HepG2 (cell line): ENCODE data around the gene SELL. TPM values are rescaled to one million over a fixed set of nuclear protein-coding genes. Genes with fewer than 3 reads are reported as not detected.

ENCODE experiments used
- ATAC-seq: fragments of 200-7000 bp; cut with Tn5 transposase; 3 replicates; pipeline ENCODE4 v1.9.1; 2020; ENCODE audit warnings: mild to moderate bottlenecking, moderate library complexity
- BruUV-seq: library from RNA; stranded (reverse); fragments of 400-500 nt; replicated peaks from 2 replicates; lab custom pipeline; 2021; lab: Mats Ljungman, UMichigan
- CTCF ChIA-PET: fragments of 300-600 bp; formaldehyde crosslinking; extraction: SDS; loops from one replicate; lab custom pipeline; 2021; ENCODE audit warnings: low total read pairs, inconsistent platforms, low intra/inter-chr PET ratio; lab: Yijun Ruan, JAX
- POLR2A ChIA-PET: fragments of 350-600 bp; sonication (Branson Sonifier 250); formaldehyde crosslinking; loops from one replicate; lab custom pipeline; 2020; ENCODE audit warnings: antibody characterized with exemption, inconsistent platforms; lab: Yijun Ruan, JAX
- DNase-seq: peaks from one replicate; pipeline ENCODE4 v3.0.0-alpha.2; 2015; ENCODE audit warnings: low spot score
- FAIRE-seq: peaks from 3 replicates; lab custom pipeline; 2011; peaks lifted over from hg19 to GRCh38; lab: Jason Lieb, UNC
- H2AFZ ChIP-seq: one replicate; pipeline ENCODE4 v1.6.1; 2011; ENCODE audit warnings: low read length, inconsistent platforms
- H3K27ac ChIP-seq: fragments of 300-600 bp; 3 replicates; pipeline ENCODE4 v1.8.0; 2011; ENCODE audit warnings: mixed run types, mild to moderate bottlenecking, mixed read lengths, low read length, inconsistent platforms; ENCODE audit not compliant: insufficient read depth; ENCODE audit errors: extremely low read length
- H3K27me3 ChIP-seq, 2 experiments: fragments of 200-600 bp in 1 of 2; 2 replicates in 1 of 2; 3 replicates in 1 of 2; pipeline versions ENCODE4 v1.6.0 to v1.8.0; 2011; ENCODE audit warnings: low read length in 2 of 2, mild to moderate bottlenecking in 2 of 2, moderate library complexity in 2 of 2, inconsistent platforms in 1 of 2; ENCODE audit not compliant: insufficient read depth in 2 of 2, control insufficient read depth in 1 of 2
- H3K36me3 ChIP-seq, 2 experiments: fragments of 200-600 bp in 1 of 2; replicated peaks in 1 of 2; 2 replicates in 1 of 2; 3 replicates in 1 of 2; pipeline versions ENCODE4 v1.5.1 to v1.8.0; 2011; ENCODE audit warnings: low read length in 2 of 2, inconsistent platforms in 1 of 2; ENCODE audit not compliant: insufficient read depth in 2 of 2, control insufficient read depth in 1 of 2
- H3K4me1 ChIP-seq: 2 replicates; pipeline ENCODE4 v1.5.1; 2012; ENCODE audit warnings: low read length, inconsistent platforms; ENCODE audit not compliant: insufficient read depth
- H3K4me2 ChIP-seq: 2 replicates; pipeline ENCODE4 v1.6.0; 2011; ENCODE audit warnings: low read depth, low read length, inconsistent platforms
- H3K4me3 ChIP-seq, 3 experiments: fragments of 200-600 bp in 1 of 3; sonication (generic), shearing (Covaris generic) in 1 of 3; replicated peaks in 1 of 3; 2 replicates each; pipeline ENCODE4 v1.5.1; 2011 to 2016; ENCODE audit warnings: low read length in 3 of 3, inconsistent platforms in 2 of 3, low read depth in 2 of 3, mild to moderate bottlenecking in 2 of 3, control low read depth in 1 of 3, mixed read lengths in 1 of 3; ENCODE audit not compliant: insufficient read depth in 1 of 3
- H3K79me2 ChIP-seq: one replicate; pipeline ENCODE4 v1.6.1; 2011; ENCODE audit warnings: low read length, inconsistent platforms; ENCODE audit not compliant: insufficient read depth
- H3K9ac ChIP-seq: 2 replicates; pipeline ENCODE4 v1.6.0; 2011; ENCODE audit warnings: mild to moderate bottlenecking, low read depth, low read length, inconsistent platforms; ENCODE audit not compliant: insufficient read depth
- H3K9me3 ChIP-seq: 2 replicates; pipeline ENCODE4 v1.5.1; 2012; ENCODE audit warnings: mild to moderate bottlenecking, low read length
- H4K20me1 ChIP-seq: 2 replicates; pipeline ENCODE4 v1.6.0; 2011; ENCODE audit warnings: inconsistent platforms, mild to moderate bottlenecking, low read length, moderate library complexity; ENCODE audit not compliant: insufficient read depth
- GLI4 ChIP-seq: sonication (generic); formaldehyde crosslinking; IDR thresholded peaks from 2 replicates; pipeline ENCODE4 v1.5.1; 2020; ENCODE audit warnings: missing genetic modification reagents, mild to moderate bottlenecking, moderate library complexity, borderline replicate concordance
- KDM5A ChIP-seq: fragments of 200-600 bp; sonication (generic); IDR thresholded peaks from 2 replicates; pipeline ENCODE4 v1.7.0; 2018; ENCODE audit warnings: antibody characterized with exemption, mild to moderate bottlenecking, low read length, borderline replicate concordance
- MAF1 ChIP-seq: sonication (generic); formaldehyde crosslinking; IDR thresholded peaks from 2 replicates; pipeline ENCODE4 v1.5.0; 2020; ENCODE audit warnings: missing genetic modification reagents, borderline replicate concordance
- MTF1 ChIP-seq: sonication (generic); formaldehyde crosslinking; IDR thresholded peaks from 2 replicates; pipeline ENCODE4 v1.5.0; 2020; ENCODE audit warnings: missing genetic modification reagents
- NR2C2 ChIP-seq: sonication (generic); formaldehyde crosslinking; IDR thresholded peaks from 2 replicates; pipeline ENCODE4 v1.4.0; 2020; ENCODE audit warnings: missing genetic modification reagents, mild to moderate bottlenecking, moderate library complexity, borderline replicate concordance
- NR2F6 ChIP-seq, 2 experiments: IDR thresholded peaks; 2 replicates each; pipeline ENCODE4 v1.6.1; 2016; ENCODE audit warnings: antibody characterized with exemption in 1 of 2, mild to moderate bottlenecking in 1 of 2
- PHF5A ChIP-seq: IDR thresholded peaks from one replicate; pipeline ENCODE4 v1.6.1; 2018; ENCODE audit warnings: low read depth, missing genetic modification reagents; ENCODE audit not compliant: unreplicated experiment
- ZFP90 ChIP-seq: sonication (generic); formaldehyde crosslinking; IDR thresholded peaks from 2 replicates; pipeline ENCODE4 v1.8.0; 2022; ENCODE audit warnings: missing genetic modification reagents, mild to moderate bottlenecking, inconsistent platforms, borderline replicate concordance
- ZFY ChIP-seq: sonication (generic); formaldehyde crosslinking; IDR thresholded peaks from 2 replicates; pipeline ENCODE4 v1.4.0; 2020; ENCODE audit warnings: missing genetic modification reagents
- ZIK1 ChIP-seq: sonication (generic); formaldehyde crosslinking; IDR thresholded peaks from 2 replicates; pipeline ENCODE4 v1.5.0; 2020; ENCODE audit warnings: mild to moderate bottlenecking, low read depth, missing genetic modification reagents, borderline replicate concordance
- ZSCAN29 ChIP-seq: sonication (generic); formaldehyde crosslinking; conservative IDR thresholded peaks from 2 replicates; pipeline ENCODE4 v1.4.0; 2020; ENCODE audit warnings: mild to moderate bottlenecking, missing genetic modification reagents
- ZZZ3 ChIP-seq: sonication (generic); formaldehyde crosslinking; IDR thresholded peaks from 2 replicates; pipeline ENCODE4 v1.4.0; 2020; ENCODE audit warnings: missing genetic modification reagents, mild to moderate bottlenecking, borderline replicate concordance
- WGBS: methylation state at CpG from one replicate; pipeline ENCODE4 v1.1.6; 2017; ENCODE audit warnings: low lambda C conversion rate; 5-methylcytosine and 5-hydroxymethylcytosine counted together
- in situ Hi-C: cut with HindIII; loops from 2 replicates; pipeline ENCODE4 v1.10.0; 2017; ENCODE audit warnings: low pct_unique_long_range_greater_than_20kb; ENCODE audit not compliant: extremely low pct_ligation_motif_present
- intact Hi-C: fragments of 100-400 bp; cut with micrococcal nuclease; formaldehyde crosslinking; loops from one replicate; pipeline ENCODE4 v1.10.0; 2022; ENCODE audit not compliant: unreplicated experiment
- polyA plus RNA-seq, 8 experiments: library from polyadenylated mRNA; depleted of rRNA in 3 of 8; stranded (reverse) in 7 of 8; unstranded in 1 of 8; fragments of >200 nt; fragmentation: Illumina TruSeq in 4 of 8; extraction: Trizol in 4 of 8; gene quantifications; 2 replicates each; pipeline versions ENCODE4 v1.2.1 to v1.2.3, GENCODE V29; 2011 to 2016; ENCODE audit warnings: low read depth in 4 of 8, missing spikeins in 1 of 8, mixed read lengths in 1 of 8; ENCODE audit not compliant: insufficient read depth in 1 of 8
- total RNA-seq, 5 experiments: library from RNA; depleted of rRNA; stranded (reverse); fragments of >200 nt; fragmentation: Illumina TruSeq; extraction: Trizol; gene quantifications; 2 replicates each; pipeline ENCODE4 v1.2.3, GENCODE V29; 2016; ENCODE audit warnings: low read depth in 1 of 5
- TF ChIP-seq, protein P1 (sequence below): sonication (generic); formaldehyde crosslinking; IDR thresholded peaks from 2 replicates; pipeline ENCODE4 v1.5.0; 2020; ENCODE audit warnings: mild to moderate bottlenecking, missing genetic modification reagents
- TF ChIP-seq, protein P2 (sequence below): sonication (generic); formaldehyde crosslinking; IDR thresholded peaks from 2 replicates; pipeline ENCODE4 v1.8.0; 2022; ENCODE audit warnings: mild to moderate bottlenecking, missing genetic modification reagents; ENCODE audit not compliant: insufficient replicate concordance
- TF ChIP-seq, protein P3 (sequence below): sonication (generic); formaldehyde crosslinking; IDR thresholded peaks from 2 replicates; pipeline ENCODE4 v1.5.0; 2020; ENCODE audit warnings: mild to moderate bottlenecking, missing genetic modification reagents
- TF ChIP-seq, protein P4 (sequence below): sonication (generic); formaldehyde crosslinking; IDR thresholded peaks from 2 replicates; pipeline ENCODE4 v1.4.0; 2020; ENCODE audit warnings: missing genetic modification reagents; ENCODE audit errors: not compliant biosample characterization

SELL gene
- total and polyA plus RNA-seq, 2 of the 13 experiments (the other 11 are each of a cell fraction or from before 2014, with no cell fraction given): 0.13 to 0.18 TPM

DNA sequence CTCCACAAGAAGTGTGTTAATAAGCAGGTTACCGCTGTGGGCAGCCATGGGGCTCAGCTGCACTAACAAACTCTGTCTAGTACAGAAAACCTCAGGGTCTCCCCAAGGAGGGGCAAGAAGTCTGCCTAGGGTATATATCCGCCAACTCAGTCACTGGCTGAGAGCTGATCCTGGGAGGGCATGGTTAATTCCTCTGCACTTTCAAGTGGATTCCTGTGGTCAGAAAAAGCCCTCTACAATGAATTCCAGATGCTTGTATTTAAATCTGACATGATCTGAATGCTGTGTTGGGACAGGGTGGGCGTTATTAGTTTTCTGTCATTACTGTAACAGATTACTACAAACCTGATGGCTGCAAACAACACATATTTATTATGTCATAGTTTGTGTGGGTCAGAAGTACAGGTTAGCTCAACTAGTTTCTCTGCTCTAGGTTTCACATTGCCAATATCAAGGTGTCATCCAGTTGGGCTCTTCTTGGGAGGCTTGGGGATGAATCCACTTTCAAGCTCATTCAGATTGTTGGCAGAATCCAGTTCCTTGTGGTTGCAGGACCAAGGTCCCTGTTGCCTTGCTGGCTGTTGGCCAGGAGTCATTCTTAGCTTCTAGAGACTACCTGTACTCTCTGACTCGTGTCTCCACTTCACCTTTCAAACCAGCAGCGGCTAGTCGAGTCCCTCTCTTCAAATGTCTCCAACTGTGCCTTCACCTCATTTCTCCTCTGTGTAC is 30.4 kb upstream of the SELL start:
- ChIA-PET CTCF (no interaction called here), POLR2A (no interaction called here)
- Histone ChIP-seq H3K79me2 (no peaks in the 10 kb centered on the region), H3K4me1 (peaks cover 27% of the 10 kb centered on the region), H3K27ac (no peak overlapping the region), H4K20me1 (no peaks in the 10 kb centered on the region), H3K36me3 (no peaks in the 10 kb centered on the region), H3K9me3 (no peaks in the 10 kb centered on the region), H3K4me2 (no peak overlapping the region), H3K27me3 (peaks cover under 1 to 2% of the 10 kb centered on the region in 2 experiments; a peak in 1 of 5 replicates), H3K9ac (no peak overlapping the region), H2AFZ (no peak overlapping the region), H3K4me3 (no peak overlapping the region)
- no peak for DNase-seq
- in situ Hi-C loops (no loop called here), intact Hi-C loops (no loop called here)
- BruUV-seq: no TSS peak
- WGBS: 81% methylated on average over 5 of the region's 6 CpGs
- TF ChIP-seq, protein P1, sequence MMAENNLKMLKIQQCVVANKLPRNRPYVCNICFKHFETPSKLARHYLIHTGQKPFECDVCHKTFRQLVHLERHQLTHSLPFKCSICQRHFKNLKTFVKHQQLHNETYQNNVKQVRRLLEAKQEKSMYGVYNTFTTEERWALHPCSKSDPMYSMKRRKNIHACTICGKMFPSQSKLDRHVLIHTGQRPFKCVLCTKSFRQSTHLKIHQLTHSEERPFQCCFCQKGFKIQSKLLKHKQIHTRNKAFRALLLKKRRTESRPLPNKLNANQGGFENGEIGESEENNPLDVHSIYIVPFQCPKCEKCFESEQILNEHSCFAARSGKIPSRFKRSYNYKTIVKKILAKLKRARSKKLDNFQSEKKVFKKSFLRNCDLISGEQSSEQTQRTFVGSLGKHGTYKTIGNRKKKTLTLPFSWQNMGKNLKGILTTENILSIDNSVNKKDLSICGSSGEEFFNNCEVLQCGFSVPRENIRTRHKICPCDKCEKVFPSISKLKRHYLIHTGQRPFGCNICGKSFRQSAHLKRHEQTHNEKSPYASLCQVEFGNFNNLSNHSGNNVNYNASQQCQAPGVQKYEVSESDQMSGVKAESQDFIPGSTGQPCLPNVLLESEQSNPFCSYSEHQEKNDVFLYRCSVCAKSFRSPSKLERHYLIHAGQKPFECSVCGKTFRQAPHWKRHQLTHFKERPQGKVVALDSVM (CRISPR knock-in tag): no peak
- TF ChIP-seq MAF1 (CRISPR knock-in tag): no peak
- no peak for TF ChIP-seq ZFY (CRISPR knock-in tag)
- TF ChIP-seq, protein P2, sequence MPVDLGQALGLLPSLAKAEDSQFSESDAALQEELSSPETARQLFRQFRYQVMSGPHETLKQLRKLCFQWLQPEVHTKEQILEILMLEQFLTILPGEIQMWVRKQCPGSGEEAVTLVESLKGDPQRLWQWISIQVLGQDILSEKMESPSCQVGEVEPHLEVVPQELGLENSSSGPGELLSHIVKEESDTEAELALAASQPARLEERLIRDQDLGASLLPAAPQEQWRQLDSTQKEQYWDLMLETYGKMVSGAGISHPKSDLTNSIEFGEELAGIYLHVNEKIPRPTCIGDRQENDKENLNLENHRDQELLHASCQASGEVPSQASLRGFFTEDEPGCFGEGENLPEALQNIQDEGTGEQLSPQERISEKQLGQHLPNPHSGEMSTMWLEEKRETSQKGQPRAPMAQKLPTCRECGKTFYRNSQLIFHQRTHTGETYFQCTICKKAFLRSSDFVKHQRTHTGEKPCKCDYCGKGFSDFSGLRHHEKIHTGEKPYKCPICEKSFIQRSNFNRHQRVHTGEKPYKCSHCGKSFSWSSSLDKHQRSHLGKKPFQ: no peak
- TF ChIP-seq ZZZ3: no peak
- no peak for TF ChIP-seq NR2C2
- no peak for TF ChIP-seq NR2F6 (IDR thresholded peaks at IDR 0.05)
- no peak for TF ChIP-seq NR2F6 (CRISPR knock-in tag; IDR thresholded peaks at IDR 0.05)
- TF ChIP-seq MTF1 (CRISPR knock-in tag): no peak
- no peak for TF ChIP-seq PHF5A (CRISPR knock-in tag)
- no peak for TF ChIP-seq KDM5A
- TF ChIP-seq, protein P3, sequence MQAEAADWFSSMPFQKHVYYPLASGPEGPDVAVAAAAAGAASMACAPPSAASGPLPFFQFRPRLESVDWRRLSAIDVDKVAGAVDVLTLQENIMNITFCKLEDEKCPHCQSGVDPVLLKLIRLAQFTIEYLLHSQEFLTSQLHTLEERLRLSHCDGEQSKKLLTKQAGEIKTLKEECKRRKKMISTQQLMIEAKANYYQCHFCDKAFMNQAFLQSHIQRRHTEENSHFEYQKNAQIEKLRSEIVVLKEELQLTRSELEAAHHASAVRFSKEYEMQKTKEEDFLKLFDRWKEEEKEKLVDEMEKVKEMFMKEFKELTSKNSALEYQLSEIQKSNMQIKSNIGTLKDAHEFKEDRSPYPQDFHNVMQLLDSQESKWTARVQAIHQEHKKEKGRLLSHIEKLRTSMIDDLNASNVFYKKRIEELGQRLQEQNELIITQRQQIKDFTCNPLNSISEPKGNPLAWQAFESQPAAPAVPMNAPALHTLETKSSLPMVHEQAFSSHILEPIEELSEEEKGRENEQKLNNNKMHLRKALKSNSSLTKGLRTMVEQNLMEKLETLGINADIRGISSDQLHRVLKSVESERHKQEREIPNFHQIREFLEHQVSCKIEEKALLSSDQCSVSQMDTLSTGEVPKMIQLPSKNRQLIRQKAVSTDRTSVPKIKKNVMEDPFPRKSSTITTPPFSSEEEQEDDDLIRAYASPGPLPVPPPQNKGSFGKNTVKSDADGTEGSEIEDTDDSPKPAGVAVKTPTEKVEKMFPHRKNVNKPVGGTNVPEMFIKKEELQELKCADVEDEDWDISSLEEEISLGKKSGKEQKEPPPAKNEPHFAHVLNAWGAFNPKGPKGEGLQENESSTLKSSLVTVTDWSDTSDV (CRISPR knock-in tag): no peak
- no peak for TF ChIP-seq ZFP90
- no peak for TF ChIP-seq ZIK1 (CRISPR knock-in tag)
- no peak for TF ChIP-seq GLI4 (CRISPR knock-in tag)
- TF ChIP-seq, protein P4, sequence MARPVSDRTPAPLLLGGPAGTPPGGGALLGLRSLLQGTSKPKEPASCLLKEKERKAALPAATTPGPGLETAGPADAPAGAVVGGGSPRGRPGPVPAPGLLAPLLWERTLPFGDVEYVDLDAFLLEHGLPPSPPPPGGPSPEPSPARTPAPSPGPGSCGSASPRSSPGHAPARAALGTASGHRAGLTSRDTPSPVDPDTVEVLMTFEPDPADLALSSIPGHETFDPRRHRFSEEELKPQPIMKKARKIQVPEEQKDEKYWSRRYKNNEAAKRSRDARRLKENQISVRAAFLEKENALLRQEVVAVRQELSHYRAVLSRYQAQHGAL (CRISPR knock-in tag): no peak
- TF ChIP-seq ZSCAN29 (CRISPR knock-in tag): no peak
- TF ChIP-seq, all 625 proteins: peak for 0
- no peak for ATAC-seq
- no peak for FAIRE-seq
